Measurements from ENCODE around the gene CFAP70. TPM values are rescaled to one million over a fixed set of nuclear protein-coding genes. Genes with fewer than 3 reads are reported as not detected.

The CFAP70 gene
- total and polyA plus RNA-seq, 8 donors, result 1.3 to 28.8 (median 3.0) TPM

- DNase-seq, result no peak
Measured at GRCh38 chr10:73248259-73248724, 110.4 kb downstream of the CFAP70 start.

GRCh38 chr10:73247509-73248258, 111.0 kb downstream of the CFAP70 start:
- no peak for FAIRE-seq
- Histone ChIP-seq H3K36me3 (peaks cover 0 to 5% (median 0%) of the 10 kb centered on the region in 3 donors), H3K27me3 (no peaks in the 10 kb centered on the region), H3K27ac (peak overlapping the region; percentile 46 to 79 (median 70)), H3K4me1 (peaks cover 0 to 21% (median 10%) of the 10 kb centered on the region in 3 donors), H3K9me3 (no peaks in the 10 kb centered on the region), H3K4me3 (peak overlapping the region; percentile 68 to 94 (median 85))
- intact Hi-C loops (cut with DNase I), result no loop called here
- 16 to 18% methylated on average over 4 of the region's 4 CpGs for WGBS, 2 donors
- ATAC-seq, result no peak
- DNase-seq, result no peak
- TF ChIP-seq CTCF (IDR thresholded peaks at IDR 0.05), result no peak

More at GRCh38 chr10:73248259-73248724, 110.4 kb downstream of the CFAP70 start:
- H3K27ac ChIP-seq, result no peak overlapping the region
- H3K27me3 ChIP-seq, result no peaks in the 10 kb centered on the region
- H3K36me3 ChIP-seq, result peaks cover 0 to 4% (median 0%) of the 10 kb centered on the region in 3 donors
- intact Hi-C loops (cut with DNase I), result no loop called here
- no peak overlapping the region for H3K4me3 ChIP-seq
- FAIRE-seq (no peak), ATAC-seq (no peak)
- 70 to 75% methylated on average over 5 of the region's 5 CpGs for WGBS, 2 donors
- peaks cover 0 to 22% (median 10%) of the 10 kb centered on the region in 3 donors for H3K4me1 ChIP-seq
- H3K9me3 ChIP-seq, result no peaks in the 10 kb centered on the region
- TF ChIP-seq CTCF (IDR thresholded peaks at IDR 0.05), result no peak

- Histone ChIP-seq H3K36me3 (peaks cover 0 to 5% (median 0%) of the 10 kb centered on the region in 3 donors), H3K27ac (peak within 1 kb of the TSS; percentile 46 to 79 (median 70)), H3K27me3 (no peaks in the 10 kb centered on the region), H3K9me3 (no peaks in the 10 kb centered on the region), H3K4me1 (peaks cover 0 to 21% (median 10%) of the 10 kb centered on the region in 3 donors), H3K4me3 (peak within 1 kb of the TSS; percentile 68 to 94 (median 85))
- peak; percentile 92 to 100 (median 97) for DNase-seq
- peak; percentile 97 to 98 (median 98) for ATAC-seq
- no peak for TF ChIP-seq CTCF (IDR thresholded peaks at IDR 0.05)
- WGBS, 2 donors, result 0% methylated on average over 75 to 78 of the region's 78 CpGs
- intact Hi-C loops (cut with DNase I), result no loop called here
- no peak for FAIRE-seq
Measured at GRCh38 chr10:73246646-73247508, 111.8 kb downstream of the CFAP70 start, which contains the start of gene DNAJC9. Gene DNAJC9 (minus strand): TSS chr10:73247255. CDS start chr10:73247189, 66 bp downstream.

GRCh38 chr10:73246322-73246645, 112.4 kb downstream of the CFAP70 start:
- DNase-seq (no peak), ATAC-seq (no peak), FAIRE-seq (no peak)
- no peaks in the 10 kb centered on the region for H3K27me3 ChIP-seq
- H3K9me3 ChIP-seq, result no peaks in the 10 kb centered on the region
- H3K4me3 ChIP-seq, result peak overlapping the region; percentile 68 to 94 (median 85)
- peaks cover 0 to 16% (median 6%) of the 10 kb centered on the region in 3 donors for H3K4me1 ChIP-seq
- no peak for TF ChIP-seq CTCF (IDR thresholded peaks at IDR 0.05)
- 3 to 5% methylated on average over 8 of the region's 8 CpGs for WGBS, 2 donors
- peak overlapping the region; percentile 46 to 79 (median 70) for H3K27ac ChIP-seq
- peaks cover 0 to 8% (median 0%) of the 10 kb centered on the region in 3 donors for H3K36me3 ChIP-seq
- intact Hi-C loops (cut with DNase I), result no loop called here

All from pancreas (tissue), 10 donors.